Endothelial cell of umbilical vein (primary cell): ENCODE results near the gene LIN7B.

Source experiments
- CTCF ChIP-seq, 2 donors: IDR thresholded peaks; 1 replicate in 1 of 2; 2 replicates in 1 of 2; pipeline ENCODE4 v1.5.1; 2011; ENCODE audit warnings: low read length in 2 of 2, mild to moderate bottlenecking in 2 of 2, moderate library complexity in 2 of 2, control low read depth in 1 of 2, inconsistent platforms in 1 of 2, low read depth in 1 of 2; ENCODE audit not compliant: insufficient read depth in 1 of 2; ENCODE audit errors: extremely low read depth in 1 of 2
- JUN ChIP-seq: IDR thresholded peaks from 2 replicates; pipeline ENCODE4 v1.6.1; 2011; ENCODE audit warnings: borderline replicate concordance, low read depth; ENCODE audit not compliant: insufficient read length, insufficient read depth
- MAX ChIP-seq: IDR thresholded peaks from 2 replicates; pipeline ENCODE4 v1.6.1; 2011; ENCODE audit not compliant: insufficient read depth, insufficient read length
- POLR2A ChIP-seq: IDR thresholded peaks from 2 replicates; pipeline ENCODE4 v1.6.1; 2012; ENCODE audit warnings: low read depth, mild to moderate bottlenecking, control low read depth, low read length
- POLR2AphosphoS5 ChIP-seq: IDR thresholded peaks from 2 replicates; pipeline ENCODE4 v1.6.1; 2012; ENCODE audit warnings: low read depth, mild to moderate bottlenecking, control low read depth, low read length, moderate library complexity; ENCODE audit not compliant: insufficient read depth

- TF ChIP-seq MAX (no peak), JUN (no peak), POLR2A (no peak), CTCF (IDR thresholded peaks at IDR 0.05; ENCODE audit: extremely low read depth in 1 of 2, insufficient read depth in 1 of 2, low read depth in 1 of 2, low read length in 2 of 2) (no peak), POLR2AphosphoS5 (no peak)
These were observed 34.0 kb downstream of the LIN7B start for GRCh38 chr19:49148044-49148682.
